HG03139 (cell line): ENCODE data around the gene ENAH.
"Not testable (repeated sequence)": the region's sequence is repeated elsewhere in the genome, so short reads cannot be mapped to it uniquely, and the experiment has no call there.

Source experiments
- ATAC-seq: cut with Tn5 transposase; IDR thresholded peaks from one replicate; pipeline ENCODE4 v1.9.1; 2021; ENCODE audit not compliant: unreplicated experiment

Gene ENAH

DNA sequence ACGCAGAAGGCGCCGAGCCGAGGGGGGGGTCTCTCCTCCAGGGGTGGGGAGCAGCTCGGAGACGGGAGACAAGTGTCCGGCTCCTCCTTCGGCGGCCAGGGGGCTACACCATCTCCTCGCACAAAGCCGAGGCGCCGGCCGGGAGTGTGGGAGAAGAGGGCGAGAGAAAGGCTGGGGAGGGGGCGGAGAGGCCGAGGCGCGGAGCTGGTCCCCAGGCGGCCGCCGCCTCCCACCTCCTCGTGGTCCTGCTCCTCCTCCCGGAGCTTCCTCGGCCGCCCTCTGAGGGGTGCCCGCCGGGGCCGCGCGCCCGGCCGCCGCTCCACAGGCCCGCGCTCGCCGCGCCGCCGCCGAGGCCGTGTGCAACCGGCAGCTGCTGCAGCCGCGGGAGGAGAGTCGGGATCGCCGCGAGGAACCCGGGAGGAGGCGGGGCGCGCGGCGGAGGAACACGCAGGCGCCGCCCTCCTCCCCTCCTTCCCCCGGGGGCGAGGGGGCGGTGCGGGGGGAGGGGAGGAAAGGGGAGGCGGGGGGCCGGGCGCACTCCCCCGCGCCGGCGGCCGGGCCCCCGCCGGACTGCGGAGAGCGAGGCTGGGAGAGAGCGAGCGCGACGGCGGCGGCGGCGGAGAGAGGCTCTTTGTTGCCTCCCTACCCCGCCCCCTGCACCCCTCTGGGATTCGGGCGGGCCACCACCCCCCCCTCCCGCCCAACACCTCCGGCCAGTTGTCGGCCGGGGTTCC lies at the start of gene ENAH:
ENAH (minus strand) TSS at position 395 of the 734 bp plus-strand sequence. CDS start 433 bp downstream, outside the sequence.
- ATAC-seq: no peak

GRCh38 chr1:225700889-225701465 lies 48.1 kb upstream of the ENAH start:
- no peak for ATAC-seq

- no peak for ATAC-seq
Measured at GRCh38 chr1:225700164-225700821, 47.4 kb upstream of the ENAH start.

GRCh38 chr1:225699336-225699735 lies 46.4 kb upstream of the ENAH start:
- ATAC-seq: no peak

- not testable (repeated sequence) for ATAC-seq
Measured at GRCh38 chr1:225698194-225698593, 45.3 kb upstream of the ENAH start.

DNA sequence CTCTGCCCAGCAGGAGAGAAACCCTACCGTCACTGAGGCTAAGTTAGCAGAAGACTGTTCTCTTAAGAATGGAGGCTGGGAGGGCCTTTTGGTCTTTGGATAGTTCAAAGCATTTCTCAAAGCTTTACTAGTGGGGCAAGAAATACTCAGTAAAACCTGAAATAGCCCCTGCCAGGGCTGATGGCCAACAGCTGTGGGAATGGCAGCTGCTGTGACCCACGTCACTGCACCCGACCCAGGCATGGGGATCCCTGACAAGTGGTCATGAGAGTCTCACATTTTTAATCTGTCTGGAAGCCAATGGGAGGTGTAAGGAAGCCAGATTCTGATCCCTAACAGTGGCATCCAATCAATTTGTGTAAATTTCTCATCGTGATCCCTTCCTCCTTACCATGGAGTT lies 44.5 kb upstream of the ENAH start:
- ATAC-seq: no peak

DNA sequence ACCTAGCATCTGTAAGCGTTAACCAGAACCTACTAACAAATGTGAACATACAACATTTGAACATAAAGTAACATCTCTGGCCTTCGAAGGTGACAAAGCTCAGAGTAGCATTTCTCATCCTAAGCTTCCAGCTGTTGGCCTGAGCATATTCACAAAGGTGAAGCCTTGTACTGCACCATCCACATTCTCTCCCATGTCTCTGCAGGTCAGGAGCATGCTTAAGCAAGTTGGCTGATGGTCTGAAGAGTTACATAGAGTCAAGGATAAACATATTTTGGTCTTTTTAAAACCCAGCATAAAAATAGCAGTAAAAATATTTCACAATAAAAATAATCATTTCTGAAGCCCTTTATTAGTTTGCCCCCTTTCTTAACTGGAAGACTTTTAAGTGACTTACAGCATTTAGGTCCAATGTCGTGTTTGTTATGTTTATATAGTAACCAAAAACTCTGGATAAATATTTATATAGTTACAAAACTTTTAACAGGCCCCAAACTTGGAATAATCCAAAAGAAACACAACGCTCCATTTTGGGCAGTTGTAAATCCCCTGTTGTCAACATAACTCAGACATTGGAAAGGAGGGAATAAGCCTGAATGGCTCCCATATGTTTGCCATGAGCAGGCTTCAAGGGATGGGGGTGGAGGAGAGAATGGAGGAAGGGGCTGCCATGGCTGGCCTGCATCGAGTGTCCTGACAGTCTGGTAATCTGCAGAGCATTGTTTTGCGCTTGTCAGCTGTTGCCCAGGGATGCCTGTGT lies 42.8 kb upstream of the ENAH start:
- ATAC-seq: no peak

DNA sequence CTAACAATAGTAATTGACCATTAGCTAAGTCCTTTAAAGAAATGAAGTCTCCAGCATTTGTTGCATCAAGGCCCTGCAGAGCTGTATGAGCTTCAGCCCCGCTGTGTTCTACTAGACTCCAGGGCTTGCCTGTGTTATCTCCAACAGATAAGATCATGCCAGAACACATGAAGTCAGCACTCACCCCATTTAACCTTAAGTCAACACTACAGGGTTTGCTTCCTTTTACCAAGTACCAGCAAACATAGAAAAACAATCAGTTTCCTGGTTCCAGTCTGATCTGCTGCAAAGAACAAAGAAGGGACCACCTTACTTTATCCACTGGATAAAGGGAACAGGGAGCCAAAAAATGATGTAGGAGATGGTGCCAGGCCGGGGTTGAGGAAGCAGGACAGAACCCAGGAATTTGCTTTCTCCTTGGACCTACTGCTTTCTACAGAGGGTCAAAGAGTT lies 41.3 kb upstream of the ENAH start:
- ATAC-seq: no peak

DNA sequence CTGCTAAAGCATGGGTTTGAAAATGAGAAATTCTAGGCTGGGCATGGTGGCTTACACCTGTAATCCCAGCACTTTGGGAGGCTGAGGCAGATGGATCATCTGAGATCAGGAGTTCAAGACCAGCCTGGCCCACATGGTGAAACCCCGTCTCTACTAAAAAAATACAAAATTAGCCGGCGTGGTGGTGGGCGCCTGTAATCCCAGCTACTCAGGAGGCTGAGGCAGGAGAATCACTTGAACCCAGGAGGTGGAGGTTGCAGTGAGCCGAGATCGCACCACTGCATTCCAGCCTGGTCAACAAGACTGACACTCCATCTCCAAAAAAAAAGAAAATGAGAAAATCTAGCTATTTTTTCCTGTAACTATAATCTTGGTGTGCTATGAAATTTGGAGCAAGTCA lies 40.8 kb upstream of the ENAH start:
- ATAC-seq: not testable (repeated sequence)

GRCh38 chr1:225693085-225693696 lies 40.3 kb upstream of the ENAH start:
- ATAC-seq: no peak

GRCh38 chr1:225692517-225692879 lies 39.6 kb upstream of the ENAH start:
- ATAC-seq: no peak

GRCh38 chr1:225691861-225692516 lies 39.1 kb upstream of the ENAH start:
- ATAC-seq: no peak

- no peak for ATAC-seq
Measured at GRCh38 chr1:225691377-225691776, 38.5 kb upstream of the ENAH start.

DNA sequence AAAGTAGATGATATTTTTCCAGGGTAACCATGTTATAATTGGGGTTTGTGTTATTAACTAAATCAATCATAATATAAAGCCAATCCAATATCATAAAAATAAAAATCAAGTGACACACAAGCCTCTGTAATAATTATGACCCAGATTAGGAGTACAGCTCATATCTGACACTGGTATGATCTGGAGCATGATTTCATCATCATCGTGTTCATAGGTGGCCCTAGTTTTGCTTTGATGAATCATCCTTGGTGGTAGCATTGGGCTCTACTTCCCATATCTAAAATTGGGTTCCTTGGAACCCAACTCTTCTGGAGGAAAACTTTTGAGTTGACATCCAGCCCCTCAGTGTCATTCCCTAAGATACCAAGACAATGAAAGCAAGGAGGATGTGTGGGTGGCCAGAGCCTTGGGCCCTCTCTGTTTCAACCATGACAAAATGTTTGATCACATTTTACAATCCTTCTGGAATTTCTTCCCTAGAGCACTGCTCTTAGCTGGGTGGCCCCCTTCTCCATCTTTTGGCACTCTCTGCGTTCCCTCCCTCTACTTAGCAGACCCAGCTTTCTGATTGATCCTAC lies 37.0 kb upstream of the ENAH start:
- ATAC-seq: no peak

DNA sequence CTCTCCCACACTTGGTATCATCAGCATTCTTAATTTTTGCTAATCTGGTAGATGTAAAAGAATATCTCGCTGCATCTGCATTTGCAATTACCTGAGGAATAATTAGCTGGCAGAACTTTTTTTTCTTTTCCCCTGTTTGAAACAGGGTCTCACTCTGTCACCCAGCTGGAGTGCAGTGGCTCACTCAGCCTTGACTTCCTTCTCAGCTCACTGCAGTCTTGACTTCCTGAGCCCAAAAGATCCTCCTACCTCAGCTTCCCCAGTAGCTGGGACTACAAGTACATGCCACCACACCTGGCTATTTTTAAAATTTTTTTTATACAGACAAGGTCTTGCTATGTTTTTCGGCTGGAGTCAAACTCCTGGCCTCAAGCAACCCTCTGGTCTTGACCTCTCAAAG lies 35.4 kb upstream of the ENAH start:
- ATAC-seq: no peak

GRCh38 chr1:225685476-225686176 lies 32.7 kb upstream of the ENAH start:
- ATAC-seq: no peak

DNA sequence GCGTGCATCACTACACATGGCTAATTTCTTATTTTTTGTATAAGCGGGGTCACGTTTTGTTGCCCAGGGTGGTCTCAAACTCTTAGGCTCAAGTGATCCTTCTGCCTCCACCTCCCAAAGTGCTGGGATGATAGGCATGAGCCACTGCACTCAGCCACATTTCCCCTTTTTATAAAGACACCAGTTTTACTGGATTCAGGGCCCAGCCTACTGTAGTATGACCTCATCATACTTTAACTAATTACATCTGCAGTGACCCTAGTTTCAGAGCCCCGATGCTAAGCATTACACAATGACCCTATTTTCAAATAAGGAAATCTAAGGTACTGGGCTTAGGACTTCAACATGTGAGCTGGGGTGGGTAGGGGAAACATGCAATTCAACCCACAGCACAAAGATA lies 31.8 kb upstream of the ENAH start:
- ATAC-seq: no peak

- ATAC-seq: no peak
Measured at GRCh38 chr1:225681231-225681630, 28.3 kb upstream of the ENAH start.

- ATAC-seq: no peak
Measured at GRCh38 chr1:225678545-225678944, 25.6 kb upstream of the ENAH start.
